HFFc6 (cell line): ENCODE results near the gene PRXL2B. TPM values are rescaled to one million over a fixed set of nuclear protein-coding genes. Genes with fewer than 3 reads are reported as not detected.

ENCODE experiments used
- DNase-seq: peaks from one replicate; pipeline ENCODE4 v3.0.0-alpha.2; 2018
- H3K27ac Mint-ChIP-seq: 2 replicates; pipeline ENCODE4 v1.8.0; 2020; ENCODE audit warnings: mild to moderate bottlenecking, mixed read lengths
- H3K27me3 Mint-ChIP-seq: 2 replicates; pipeline ENCODE4 v1.8.0; 2021; ENCODE audit warnings: mild to moderate bottlenecking, moderate library complexity, mixed read lengths; ENCODE audit not compliant: insufficient read depth
- H3K36me3 Mint-ChIP-seq: 2 replicates; pipeline ENCODE4 v1.8.0; 2021; ENCODE audit warnings: low read depth, mixed read lengths
- H3K4me1 Mint-ChIP-seq: 2 replicates; pipeline ENCODE4 v1.8.0; 2020; ENCODE audit warnings: low read depth, mixed read lengths
- H3K4me3 Mint-ChIP-seq: 2 replicates; pipeline ENCODE4 v1.8.0; 2020; ENCODE audit warnings: mild to moderate bottlenecking, moderate library complexity, mixed read lengths
- H3K9me3 Mint-ChIP-seq: 2 replicates; pipeline ENCODE4 v1.8.0; 2020; ENCODE audit warnings: mild to moderate bottlenecking, mixed read lengths
- CTCF ChIP-seq: fragments of 200-600 bp; sonication (generic); IDR thresholded peaks from 2 replicates; pipeline ENCODE4 v1.5.0; 2021; ENCODE audit warnings: antibody characterized with exemption, mild to moderate bottlenecking
- total RNA-seq, 6 experiments: library from RNA; stranded (reverse); fragmentation: NEBNext Ultra II Directional; extraction: Animal tissue kit (Norgen Biotek cat#: 25700); gene quantifications; 2 replicates in 1 of 6; 3 replicates in 5 of 6; pipeline ENCODE4 v1.2.3, GENCODE V29; 2021

The PRXL2B gene
- total RNA-seq, 6 experiments from 2014 or later = 27.1 to 38.9 (median 34.7) TPM

- peaks cover 16% of the 10 kb centered on the region for H3K4me1 Mint-ChIP-seq
- TF ChIP-seq CTCF = no peak
- no peak for DNase-seq
- H3K27ac Mint-ChIP-seq = no peak overlapping the region
- H3K4me3 Mint-ChIP-seq = no peak overlapping the region
- peaks cover 4% of the 10 kb centered on the region for H3K27me3 Mint-ChIP-seq
- no peaks in the 10 kb centered on the region for H3K36me3 Mint-ChIP-seq
- no peaks in the 10 kb centered on the region for H3K9me3 Mint-ChIP-seq
Observed at GRCh38 chr1:2540816-2541492, 45.6 kb upstream of the PRXL2B start.

GRCh38 chr1:2541619-2542245, 44.8 kb upstream of the PRXL2B start:
- Mint-ChIP-seq H3K4me1 (peaks cover 12% of the 10 kb centered on the region; the same call in 1 of the 2 replicates), H3K36me3 (no peaks in the 10 kb centered on the region), H3K27me3 (peaks cover 4% of the 10 kb centered on the region), H3K27ac (no peak overlapping the region), H3K9me3 (no peaks in the 10 kb centered on the region), H3K4me3 (no peak overlapping the region)
- DNase-seq = no peak
- TF ChIP-seq CTCF = no peak

GRCh38 chr1:2542246-2542915, 44.2 kb upstream of the PRXL2B start:
- Mint-ChIP-seq H3K36me3 (no peaks in the 10 kb centered on the region), H3K27ac (no peak overlapping the region), H3K9me3 (no peaks in the 10 kb centered on the region), H3K4me1 (peaks cover 12% of the 10 kb centered on the region; the same call in 1 of the 2 replicates), H3K4me3 (no peak overlapping the region), H3K27me3 (peaks cover 2% of the 10 kb centered on the region)
- DNase-seq = no peak
- no peak for TF ChIP-seq CTCF

- H3K4me3 Mint-ChIP-seq = no peak overlapping the region
- H3K4me1 Mint-ChIP-seq = peaks cover 12% of the 10 kb centered on the region; the same call in 1 of the 2 replicates
- TF ChIP-seq CTCF = no peak
- H3K9me3 Mint-ChIP-seq = no peaks in the 10 kb centered on the region
- no peak for DNase-seq
- H3K36me3 Mint-ChIP-seq = no peaks in the 10 kb centered on the region
- no peaks in the 10 kb centered on the region; the same call in none of the 2 replicates for H3K27me3 Mint-ChIP-seq
- no peak overlapping the region for H3K27ac Mint-ChIP-seq
Observed at GRCh38 chr1:2543543-2544092, 43.0 kb upstream of the PRXL2B start.

GRCh38 chr1:2544093-2544874, 42.3 kb upstream of the PRXL2B start:
- H3K4me3 Mint-ChIP-seq = no peak overlapping the region; the same call in 1 of the 2 replicates
- no peaks in the 10 kb centered on the region for H3K9me3 Mint-ChIP-seq
- DNase-seq = no peak
- no peak for TF ChIP-seq CTCF
- H3K27ac Mint-ChIP-seq = peak overlapping the region; percentile 9; the same call in 1 of the 2 replicates
- H3K36me3 Mint-ChIP-seq = no peaks in the 10 kb centered on the region
- peaks cover 12% of the 10 kb centered on the region; the same call in 1 of the 2 replicates for H3K4me1 Mint-ChIP-seq
- H3K27me3 Mint-ChIP-seq = no peaks in the 10 kb centered on the region; the same call in none of the 2 replicates
